ENCODE results near the gene PLCG1.
A peak's percentile ranks its signal among the peaks of the same experiment; 100 is the strongest.

PLCG1 gene

GRCh38 chr20:41219824-41220223, 82.5 kb downstream of the PLCG1 start:
- DNase-seq, result no peak

GRCh38 chr20:41221614-41222218, 84.4 kb downstream of the PLCG1 start:
- no peak for DNase-seq

- DNase-seq, result no peak
Measured at GRCh38 chr20:41222296-41222695, 85.0 kb downstream of the PLCG1 start.

- DNase-seq, result no peak
Measured at GRCh38 chr20:41222703-41223102, 85.4 kb downstream of the PLCG1 start.

GRCh38 chr20:41223112-41223511, 85.8 kb downstream of the PLCG1 start:
- no peak for DNase-seq

- DNase-seq, result no peak
Measured at GRCh38 chr20:41224281-41224680, 86.9 kb downstream of the PLCG1 start.

GRCh38 chr20:41225091-41225490, 87.7 kb downstream of the PLCG1 start:
- peak; percentile 19 for DNase-seq

- DNase-seq, result no peak
Measured at GRCh38 chr20:41226426-41226825, 89.1 kb downstream of the PLCG1 start.

Data from GDM1 (cell line).